Mammary epithelial cell (primary cell): ENCODE data around the gene ARHGAP26.

ENCODE experiments used
- EZH2 ChIP-seq: IDR thresholded peaks from 2 replicates; pipeline ENCODE4 v1.6.1; 2012; ENCODE audit warnings: low read length, inconsistent platforms, borderline replicate concordance
- TF ChIP-seq, protein P1 (sequence below), 2 donors: IDR thresholded peaks in 1 of 2; conservative IDR thresholded peaks in 1 of 2; 2 replicates each; pipeline ENCODE4 v1.5.1; 2011 to 2012; ENCODE audit warnings: inconsistent platforms in 2 of 2, low read length in 2 of 2, mild to moderate bottlenecking in 2 of 2, control low read depth in 1 of 2, low read depth in 1 of 2; ENCODE audit not compliant: insufficient read depth in 1 of 2; ENCODE audit errors: extremely low read depth in 1 of 2

DNA sequence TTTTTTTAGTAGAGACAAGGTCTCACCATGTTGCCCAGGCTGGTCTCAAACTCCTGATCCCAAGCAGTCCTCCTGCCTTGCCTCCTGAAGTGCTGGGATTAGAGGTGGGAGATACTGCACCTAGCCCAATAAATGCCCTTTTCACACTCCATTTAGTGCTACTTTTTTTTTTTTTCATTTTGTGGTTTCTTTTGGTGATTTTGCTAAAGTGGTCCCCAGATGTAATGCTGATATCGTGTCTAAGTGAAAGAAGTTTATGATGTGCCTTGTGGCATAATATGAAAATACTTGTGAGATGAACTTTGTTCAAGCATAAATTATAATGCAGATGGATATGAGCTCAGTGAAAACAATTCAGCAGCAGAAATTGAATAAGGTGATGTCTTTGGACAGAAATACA, 227.4 kb downstream of the ARHGAP26 start:
- TF ChIP-seq, protein P1, sequence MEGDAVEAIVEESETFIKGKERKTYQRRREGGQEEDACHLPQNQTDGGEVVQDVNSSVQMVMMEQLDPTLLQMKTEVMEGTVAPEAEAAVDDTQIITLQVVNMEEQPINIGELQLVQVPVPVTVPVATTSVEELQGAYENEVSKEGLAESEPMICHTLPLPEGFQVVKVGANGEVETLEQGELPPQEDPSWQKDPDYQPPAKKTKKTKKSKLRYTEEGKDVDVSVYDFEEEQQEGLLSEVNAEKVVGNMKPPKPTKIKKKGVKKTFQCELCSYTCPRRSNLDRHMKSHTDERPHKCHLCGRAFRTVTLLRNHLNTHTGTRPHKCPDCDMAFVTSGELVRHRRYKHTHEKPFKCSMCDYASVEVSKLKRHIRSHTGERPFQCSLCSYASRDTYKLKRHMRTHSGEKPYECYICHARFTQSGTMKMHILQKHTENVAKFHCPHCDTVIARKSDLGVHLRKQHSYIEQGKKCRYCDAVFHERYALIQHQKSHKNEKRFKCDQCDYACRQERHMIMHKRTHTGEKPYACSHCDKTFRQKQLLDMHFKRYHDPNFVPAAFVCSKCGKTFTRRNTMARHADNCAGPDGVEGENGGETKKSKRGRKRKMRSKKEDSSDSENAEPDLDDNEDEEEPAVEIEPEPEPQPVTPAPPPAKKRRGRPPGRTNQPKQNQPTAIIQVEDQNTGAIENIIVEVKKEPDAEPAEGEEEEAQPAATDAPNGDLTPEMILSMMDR (conservative IDR thresholded peaks at IDR 0.05 in 1 of 2, IDR thresholded peaks at IDR 0.05 in 1 of 2; ENCODE audit: extremely low read depth in 1 of 2, insufficient read depth in 1 of 2, low read depth in 1 of 2, low read length in 2 of 2): no peak
- TF ChIP-seq EZH2: no peak
